Measurements from ENCODE around the gene LTBP1. TPM values are rescaled to one million over a fixed set of nuclear protein-coding genes. Genes with fewer than 3 reads are reported as not detected.

LTBP1 gene
- total RNA-seq, 2 experiments from 2014 or later: 0.14 to 0.31 TPM

DNA sequence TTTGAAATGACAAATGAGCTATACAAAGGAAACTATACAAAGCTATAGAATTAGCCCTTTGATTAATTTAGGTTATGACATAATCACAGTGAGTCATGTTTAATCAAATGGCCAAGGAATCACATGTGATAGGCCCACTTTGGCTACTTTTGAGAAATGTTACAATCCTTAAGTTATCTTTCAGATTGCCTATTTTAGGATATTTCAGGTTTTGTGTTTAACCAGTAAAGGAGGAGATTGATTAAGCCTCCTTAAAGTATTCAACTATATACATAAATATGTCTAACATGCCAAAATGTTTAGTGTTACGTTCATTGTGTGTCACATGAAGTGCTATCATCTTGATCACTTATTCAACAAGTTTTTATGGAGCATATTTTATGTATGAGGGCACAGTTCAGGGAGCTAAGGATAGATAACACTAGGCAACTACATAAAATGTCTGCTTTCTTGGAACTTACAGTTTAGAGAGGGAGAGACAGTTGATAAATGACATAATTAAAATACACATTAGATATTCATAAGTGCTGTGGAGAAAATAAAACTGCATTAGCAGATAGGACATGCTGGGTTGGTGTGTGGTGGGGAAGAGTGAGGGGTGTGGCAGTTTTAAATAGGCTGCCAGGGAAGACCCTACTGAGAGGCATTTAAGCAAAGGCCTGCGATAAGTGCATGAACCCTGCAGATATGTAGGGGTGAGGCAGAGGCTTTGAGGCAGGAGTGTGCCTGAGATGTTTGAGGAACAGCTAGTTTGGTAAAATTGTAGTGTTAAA, 77.2 kb downstream of the LTBP1 start:
- Mint-ChIP-seq H3K36me3 (no peaks in the 10 kb centered on the region), H3K4me3 (no peak overlapping the region), H3K4me1 (no peaks in the 10 kb centered on the region), H3K9me3 (no peaks in the 10 kb centered on the region), H3K27me3 (peaks cover 36% of the 10 kb centered on the region), H3K27ac (no peak overlapping the region)
- DNase-seq: no peak

DNA sequence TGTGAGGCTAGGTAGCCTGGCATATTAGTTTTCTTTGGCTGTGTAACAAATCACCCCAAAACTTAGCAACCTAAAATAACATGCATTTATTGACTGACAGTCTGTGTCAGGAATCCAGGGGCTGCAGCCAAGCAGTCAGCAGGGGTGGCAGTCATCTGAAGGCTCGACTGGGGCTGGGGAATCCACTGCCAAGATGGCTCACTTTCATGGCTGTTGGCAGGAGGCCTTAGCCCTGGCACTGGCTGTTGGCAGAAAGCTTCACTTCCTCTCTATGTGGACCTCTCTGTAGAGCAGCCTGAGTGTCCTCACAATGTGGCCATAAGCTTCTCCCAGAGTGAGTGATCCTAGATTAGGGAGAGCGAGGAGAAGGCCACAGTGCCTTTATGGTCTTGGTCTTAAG, 78.0 kb downstream of the LTBP1 start:
- H3K4me1 Mint-ChIP-seq: no peaks in the 10 kb centered on the region
- no peaks in the 10 kb centered on the region for H3K9me3 Mint-ChIP-seq
- no peaks in the 10 kb centered on the region for H3K36me3 Mint-ChIP-seq
- no peak for DNase-seq
- no peak overlapping the region for H3K27ac Mint-ChIP-seq
- peaks cover 36% of the 10 kb centered on the region for H3K27me3 Mint-ChIP-seq
- H3K4me3 Mint-ChIP-seq: no peak overlapping the region

DNA sequence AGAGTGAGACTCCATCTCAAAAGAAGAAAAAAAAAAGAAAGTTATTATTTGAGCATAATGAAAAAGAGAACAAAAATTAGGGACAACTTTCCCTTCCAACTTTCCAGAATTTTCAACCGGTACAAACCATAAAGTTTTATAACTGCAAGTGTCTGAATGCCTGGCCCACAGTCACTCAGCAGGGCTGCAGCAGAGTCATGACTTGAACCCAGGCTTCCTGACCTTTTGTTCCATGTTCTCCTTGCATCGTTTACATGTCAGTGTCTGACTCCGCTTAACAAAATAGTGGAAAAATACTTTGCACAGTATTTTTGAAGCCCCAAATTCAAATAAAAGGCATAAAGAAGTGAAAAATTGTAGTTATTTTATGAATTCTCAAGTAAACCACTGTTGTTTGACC, 82.7 kb downstream of the LTBP1 start:
- no peaks in the 10 kb centered on the region for H3K36me3 Mint-ChIP-seq
- H3K9me3 Mint-ChIP-seq: no peaks in the 10 kb centered on the region
- no peak for DNase-seq
- no peaks in the 10 kb centered on the region for H3K4me1 Mint-ChIP-seq
- no peak overlapping the region for H3K4me3 Mint-ChIP-seq
- no peaks in the 10 kb centered on the region for H3K27me3 Mint-ChIP-seq
- H3K27ac Mint-ChIP-seq: no peak overlapping the region

DNA sequence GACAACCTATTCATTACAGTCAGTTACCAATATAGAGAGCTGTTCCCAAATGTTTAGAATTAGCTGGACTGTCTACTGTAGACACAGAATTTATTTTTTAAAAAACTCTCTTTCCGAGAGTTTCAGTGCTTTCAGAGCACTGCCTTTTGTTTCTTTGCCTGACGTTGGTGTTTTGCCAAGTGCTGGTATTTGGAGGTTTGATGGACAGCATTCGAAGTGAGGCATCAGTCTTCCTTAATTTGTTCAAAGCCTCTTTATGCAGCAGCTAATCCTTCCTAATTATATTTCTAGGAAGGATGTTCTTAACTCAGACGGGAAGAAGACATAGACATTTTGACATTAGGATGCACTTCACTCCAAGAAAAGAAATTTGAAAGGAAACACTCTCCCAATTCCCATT, 83.2 kb downstream of the LTBP1 start:
- Mint-ChIP-seq H3K27me3 (no peaks in the 10 kb centered on the region), H3K4me3 (no peak overlapping the region), H3K36me3 (no peaks in the 10 kb centered on the region), H3K4me1 (no peaks in the 10 kb centered on the region), H3K9me3 (no peaks in the 10 kb centered on the region), H3K27ac (no peak overlapping the region)
- DNase-seq: no peak

DNA sequence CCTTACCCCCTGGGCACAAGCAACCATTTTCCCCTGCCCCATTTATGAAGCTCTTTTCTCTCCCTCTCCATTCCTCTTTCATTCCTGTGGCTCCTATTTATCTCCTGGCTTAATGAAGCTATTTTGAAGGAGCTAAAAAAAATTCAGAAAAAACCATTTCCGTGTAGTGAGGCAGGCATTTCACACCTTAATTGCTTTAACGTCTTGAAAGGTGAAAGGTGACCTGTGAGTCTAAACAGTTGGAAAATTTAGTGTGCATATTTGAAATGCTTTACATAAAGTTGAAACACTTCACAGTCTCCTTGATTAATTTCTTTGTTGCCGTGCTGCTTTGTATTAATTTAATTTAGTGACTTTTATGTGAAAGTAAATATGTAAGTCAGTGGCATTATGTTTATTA, 83.6 kb downstream of the LTBP1 start:
- no peaks in the 10 kb centered on the region for H3K9me3 Mint-ChIP-seq
- no peaks in the 10 kb centered on the region for H3K27me3 Mint-ChIP-seq

DNA sequence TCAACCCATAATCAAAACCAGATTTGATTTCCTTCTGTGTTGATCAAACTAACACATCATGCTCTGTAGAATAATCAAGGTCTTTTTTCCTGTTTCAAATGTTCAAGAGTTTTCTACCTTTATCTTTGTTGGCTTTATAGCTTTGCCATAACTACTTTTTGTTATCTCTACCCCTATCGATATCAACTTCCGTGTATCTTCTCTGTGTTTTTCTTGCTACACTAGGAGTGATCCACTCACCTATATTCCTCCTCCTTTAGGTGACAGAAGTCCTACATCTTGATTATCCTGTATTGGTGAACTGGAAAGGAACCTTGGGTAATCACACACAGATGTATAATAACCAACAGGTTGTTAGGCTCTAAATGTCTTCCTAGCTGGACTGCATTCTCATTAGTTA, 85.5 kb downstream of the LTBP1 start:
- no peaks in the 10 kb centered on the region for H3K36me3 Mint-ChIP-seq
- H3K27ac Mint-ChIP-seq: no peak overlapping the region
- H3K4me3 Mint-ChIP-seq: no peak overlapping the region
- H3K4me1 Mint-ChIP-seq: no peaks in the 10 kb centered on the region
- DNase-seq: no peak
- no peaks in the 10 kb centered on the region for H3K9me3 Mint-ChIP-seq
- no peaks in the 10 kb centered on the region for H3K27me3 Mint-ChIP-seq

More for the DNA sequence above, 83.6 kb downstream of the LTBP1 start:
- no peak overlapping the region for H3K27ac Mint-ChIP-seq
- H3K4me3 Mint-ChIP-seq: no peak overlapping the region
- H3K36me3 Mint-ChIP-seq: no peaks in the 10 kb centered on the region
- no peaks in the 10 kb centered on the region for H3K4me1 Mint-ChIP-seq
- DNase-seq: no peak

DNA sequence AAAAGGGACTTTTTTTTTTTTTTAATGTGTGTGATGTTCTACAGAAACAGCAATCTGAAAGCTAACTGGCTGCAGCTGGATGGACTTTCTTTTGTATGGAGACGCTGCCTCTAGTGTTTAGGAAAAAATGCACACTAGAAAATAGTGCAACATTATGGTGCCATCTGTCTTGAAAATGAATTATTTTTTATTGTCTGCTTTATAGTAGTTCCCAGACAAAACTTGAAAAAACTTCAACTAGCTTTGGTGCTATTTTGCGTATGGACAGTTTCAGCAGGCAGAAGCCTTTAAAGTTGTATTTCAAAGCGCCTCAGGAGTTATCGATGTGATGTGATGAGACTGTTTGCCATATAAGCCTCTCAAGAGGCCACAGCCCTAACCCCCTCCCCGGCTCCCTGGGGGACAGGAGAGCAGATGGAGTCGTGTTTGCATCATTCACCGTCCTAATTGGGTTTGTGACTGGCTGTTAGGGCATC, 86.9 kb downstream of the LTBP1 start:
- H3K4me3 Mint-ChIP-seq: no peak overlapping the region
- H3K27me3 Mint-ChIP-seq: no peaks in the 10 kb centered on the region
- H3K4me1 Mint-ChIP-seq: no peaks in the 10 kb centered on the region
- H3K27ac Mint-ChIP-seq: no peak overlapping the region
- DNase-seq: no peak
- H3K36me3 Mint-ChIP-seq: no peaks in the 10 kb centered on the region
- no peaks in the 10 kb centered on the region for H3K9me3 Mint-ChIP-seq

DNA sequence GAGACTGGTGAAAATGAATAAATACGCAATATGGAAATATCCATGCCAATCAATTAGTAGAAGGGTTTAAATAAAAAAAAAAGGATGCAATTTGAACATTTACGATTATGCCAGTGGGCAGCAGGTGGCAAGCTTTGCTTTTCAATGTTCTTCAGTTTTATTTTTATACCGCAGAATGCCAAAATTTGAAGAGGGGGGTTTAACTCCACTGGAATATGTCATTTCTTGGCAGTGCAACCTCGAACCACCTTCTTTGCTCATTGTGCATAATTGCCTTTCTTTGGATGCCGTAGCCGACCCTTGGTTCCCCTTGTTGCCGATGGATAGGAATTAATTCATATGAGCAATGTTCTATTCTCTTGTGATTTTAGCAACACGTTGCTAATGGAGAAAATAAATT, 88.0 kb downstream of the LTBP1 start:
- no peak overlapping the region for H3K27ac Mint-ChIP-seq
- peaks cover 3% of the 10 kb centered on the region for H3K27me3 Mint-ChIP-seq
- H3K36me3 Mint-ChIP-seq: no peaks in the 10 kb centered on the region
- no peaks in the 10 kb centered on the region for H3K4me1 Mint-ChIP-seq
- H3K9me3 Mint-ChIP-seq: no peaks in the 10 kb centered on the region
- DNase-seq: no peak
- H3K4me3 Mint-ChIP-seq: no peak overlapping the region

DNA sequence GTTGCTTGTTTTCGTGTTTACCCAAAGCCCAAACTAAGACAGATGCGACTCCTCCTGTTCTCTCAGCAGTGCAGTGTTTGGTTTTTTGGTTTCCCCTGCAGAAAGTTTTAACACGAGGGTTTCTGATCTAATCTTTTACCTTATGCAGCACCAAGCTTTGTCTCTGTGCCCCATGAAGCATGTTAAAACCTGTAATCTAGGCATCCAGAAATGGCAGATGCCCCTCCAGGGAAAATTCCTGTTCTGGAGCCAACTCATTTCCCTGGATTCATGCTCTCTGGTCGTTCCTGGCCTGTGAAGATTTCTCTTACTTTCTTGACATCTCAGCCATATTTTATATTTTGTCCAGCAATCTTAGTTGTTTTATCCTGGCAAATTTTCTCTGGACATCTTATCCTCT, 91.5 kb downstream of the LTBP1 start:
- H3K36me3 Mint-ChIP-seq: no peaks in the 10 kb centered on the region
- DNase-seq: no peak
- H3K4me1 Mint-ChIP-seq: no peaks in the 10 kb centered on the region
- H3K9me3 Mint-ChIP-seq: no peaks in the 10 kb centered on the region
- H3K27ac Mint-ChIP-seq: no peak overlapping the region
- H3K4me3 Mint-ChIP-seq: no peak overlapping the region
- H3K27me3 Mint-ChIP-seq: peaks cover 6% of the 10 kb centered on the region

DNA sequence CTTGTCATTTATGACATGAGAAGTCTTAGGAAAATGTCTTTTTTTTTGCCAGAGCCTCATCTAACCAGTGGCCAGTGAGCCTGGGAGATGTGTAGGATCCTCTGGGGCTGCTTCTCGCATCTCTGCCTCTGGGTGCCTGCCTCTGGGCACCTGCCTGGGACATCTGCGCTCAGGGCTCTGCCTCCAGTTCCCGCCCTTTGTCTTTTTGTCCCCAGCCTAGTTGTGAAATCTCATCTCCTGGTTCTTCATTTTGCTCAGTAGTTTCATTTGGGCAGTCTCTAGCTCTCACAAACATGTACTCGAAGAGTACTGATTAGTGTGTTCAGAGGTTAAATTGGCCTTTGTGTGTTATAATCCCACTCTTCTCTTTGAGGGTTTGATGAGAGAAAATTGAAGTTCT, 92.0 kb downstream of the LTBP1 start:
- Mint-ChIP-seq H3K27me3 (peaks cover 6% of the 10 kb centered on the region), H3K4me3 (no peak overlapping the region), H3K9me3 (no peaks in the 10 kb centered on the region), H3K27ac (no peak overlapping the region), H3K36me3 (no peaks in the 10 kb centered on the region), H3K4me1 (no peaks in the 10 kb centered on the region)
- DNase-seq: no peak

DNA sequence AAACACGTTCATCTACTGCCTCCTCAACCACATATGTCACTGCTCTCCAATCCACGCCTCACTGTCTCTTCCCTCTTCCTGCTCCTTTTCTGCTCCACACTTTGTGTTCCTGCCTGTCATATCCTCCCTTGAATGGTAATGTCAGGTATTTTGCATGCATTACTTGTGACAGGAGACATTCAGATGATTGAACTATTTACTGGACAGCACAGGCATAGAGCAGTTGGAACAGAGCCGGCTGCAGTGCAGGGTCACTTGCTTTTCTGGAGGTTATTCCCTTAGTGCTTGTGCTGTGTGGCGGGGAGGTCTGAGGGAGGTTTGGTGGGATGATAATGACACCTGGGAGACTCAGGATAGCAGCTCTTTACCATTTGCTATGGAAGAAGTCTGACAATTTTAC, 93.8 kb downstream of the LTBP1 start:
- H3K27ac Mint-ChIP-seq: no peak overlapping the region
- H3K4me1 Mint-ChIP-seq: no peaks in the 10 kb centered on the region
- DNase-seq: no peak
- no peaks in the 10 kb centered on the region for H3K36me3 Mint-ChIP-seq
- no peak overlapping the region for H3K4me3 Mint-ChIP-seq
- H3K9me3 Mint-ChIP-seq: peaks cover 2% of the 10 kb centered on the region
- H3K27me3 Mint-ChIP-seq: peaks cover 6% of the 10 kb centered on the region

DNA sequence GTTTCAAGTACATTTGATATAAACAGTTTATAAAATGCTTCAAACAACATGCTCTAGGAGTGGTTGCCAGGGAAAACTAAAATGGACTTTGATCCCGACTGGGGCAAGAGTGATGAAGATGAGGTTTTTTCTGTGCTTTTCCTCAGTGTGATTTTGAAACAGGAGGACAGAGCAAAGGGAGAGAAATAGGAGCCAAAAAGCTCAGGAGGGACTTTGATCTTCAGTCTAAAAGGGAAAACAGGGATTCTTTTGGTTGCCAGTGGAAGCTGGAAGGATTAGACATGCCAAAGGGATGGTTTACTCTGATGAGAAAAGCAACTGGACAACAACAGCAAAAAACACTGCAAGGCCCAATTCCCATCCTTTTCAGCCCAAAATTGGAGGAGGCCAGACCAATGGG, 95.5 kb downstream of the LTBP1 start:
- Mint-ChIP-seq H3K4me3 (no peak overlapping the region), H3K27me3 (peaks cover 6% of the 10 kb centered on the region), H3K4me1 (no peaks in the 10 kb centered on the region), H3K36me3 (no peaks in the 10 kb centered on the region), H3K9me3 (peaks cover 2% of the 10 kb centered on the region), H3K27ac (no peak overlapping the region)
- DNase-seq: no peak

DNA sequence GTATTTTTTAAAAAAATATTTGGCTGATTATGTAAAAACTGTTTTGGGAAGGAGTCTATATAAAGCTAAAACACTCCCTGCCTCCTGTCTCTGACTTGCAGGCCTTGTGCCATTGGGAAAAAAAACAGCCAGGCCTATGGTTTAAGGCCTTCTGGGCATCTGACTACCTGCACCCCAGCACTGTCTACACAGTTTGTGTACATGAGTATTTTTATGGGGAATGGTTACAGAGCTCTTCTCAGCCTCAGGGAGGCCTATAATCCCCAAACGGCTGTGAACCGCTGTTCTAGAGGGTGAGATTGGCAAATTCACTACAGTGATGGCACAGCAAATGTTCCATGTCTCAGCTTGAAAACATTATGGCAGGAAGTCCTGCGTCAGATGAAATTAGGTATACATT, 96.1 kb downstream of the LTBP1 start:
- Mint-ChIP-seq H3K4me3 (no peak overlapping the region), H3K9me3 (peaks cover 2% of the 10 kb centered on the region), H3K4me1 (no peaks in the 10 kb centered on the region), H3K27me3 (peaks cover 6% of the 10 kb centered on the region), H3K36me3 (no peaks in the 10 kb centered on the region), H3K27ac (no peak overlapping the region)
- no peak for DNase-seq

DNA sequence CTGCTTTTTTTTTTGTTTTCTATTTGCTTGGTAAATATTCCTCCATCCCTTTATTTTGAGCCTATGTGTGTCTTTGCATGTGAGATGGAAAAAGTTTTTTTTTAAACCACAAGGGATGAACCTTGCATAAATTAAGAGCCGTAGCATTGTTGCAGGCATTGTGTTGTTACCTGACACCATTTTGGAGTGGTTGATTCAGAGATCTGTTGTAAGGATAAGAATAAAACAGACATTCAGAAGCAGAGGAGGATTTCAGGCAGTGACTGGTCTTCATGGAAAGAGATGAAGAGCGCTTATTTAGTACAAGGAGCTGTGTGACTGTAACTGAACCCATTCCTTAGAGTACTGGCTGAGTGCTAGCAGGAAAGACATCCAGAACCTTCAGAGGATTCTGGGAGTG, 101.2 kb downstream of the LTBP1 start:
- Mint-ChIP-seq H3K36me3 (no peaks in the 10 kb centered on the region), H3K27ac (no peak overlapping the region), H3K9me3 (peaks cover 2% of the 10 kb centered on the region), H3K4me3 (no peak overlapping the region), H3K4me1 (no peaks in the 10 kb centered on the region), H3K27me3 (peaks cover 3% of the 10 kb centered on the region)
- no peak for DNase-seq

DNA sequence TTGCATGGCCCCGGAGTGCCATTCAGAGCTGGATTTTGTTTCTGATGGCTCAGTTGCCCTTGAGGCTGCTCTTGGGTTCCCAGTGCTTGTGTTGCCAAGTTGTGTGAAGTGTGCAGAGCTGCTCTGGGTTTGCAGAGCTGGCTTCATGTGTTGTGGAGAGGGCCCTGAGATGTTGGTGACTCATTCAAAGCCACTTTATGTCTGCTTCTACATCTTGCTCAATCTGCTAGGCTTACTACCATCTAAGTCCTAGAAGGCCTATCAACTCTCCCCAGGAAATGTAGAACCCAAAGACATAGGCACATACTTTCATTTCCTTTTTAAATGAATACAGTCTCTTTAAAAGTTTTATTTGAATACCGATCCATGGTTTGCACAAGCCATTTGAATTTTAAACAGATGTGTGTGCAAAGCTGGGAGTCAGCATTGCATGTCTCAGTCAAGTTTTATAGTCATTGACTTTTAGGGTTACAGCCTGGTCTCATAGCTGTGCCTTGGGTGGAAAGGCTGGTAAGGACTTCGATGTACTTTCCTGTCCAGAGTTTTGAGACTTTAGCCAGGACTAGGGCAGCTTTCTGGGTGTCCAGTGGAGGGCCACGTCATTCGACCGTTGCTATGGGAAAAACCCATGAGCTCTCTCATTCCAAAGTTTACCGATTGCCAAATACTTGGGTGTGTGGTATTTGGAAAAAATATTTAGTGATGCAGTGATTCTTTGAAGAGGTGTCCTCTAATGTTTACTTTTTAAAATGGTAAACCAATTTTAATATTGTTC, 105.0 kb downstream of the LTBP1 start:
- no peaks in the 10 kb centered on the region for H3K4me1 Mint-ChIP-seq
- H3K4me3 Mint-ChIP-seq: no peak overlapping the region
- no peaks in the 10 kb centered on the region for H3K36me3 Mint-ChIP-seq
- peaks cover 7% of the 10 kb centered on the region for H3K27me3 Mint-ChIP-seq
- no peaks in the 10 kb centered on the region for H3K9me3 Mint-ChIP-seq
- DNase-seq: no peak
- no peak overlapping the region for H3K27ac Mint-ChIP-seq

DNA sequence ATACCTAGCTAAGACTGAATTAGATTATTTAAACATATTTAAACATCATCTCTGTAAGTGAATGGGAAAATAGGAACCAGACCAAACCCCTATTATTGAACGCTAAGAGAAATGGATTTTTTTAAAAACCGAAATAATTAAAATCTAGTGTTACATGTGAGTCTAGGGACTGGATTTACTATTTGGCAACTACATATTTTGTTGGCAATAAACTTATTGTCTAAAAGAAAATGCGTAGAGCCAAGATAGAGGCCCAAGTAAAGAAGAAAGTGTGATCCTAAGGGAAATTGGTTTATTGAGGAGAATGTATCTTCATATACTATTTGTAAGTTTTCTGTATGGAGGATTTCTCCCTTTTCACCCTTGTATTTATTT, 105.6 kb downstream of the LTBP1 start:
- Mint-ChIP-seq H3K27ac (no peak overlapping the region), H3K36me3 (no peaks in the 10 kb centered on the region), H3K27me3 (peaks cover 7% of the 10 kb centered on the region), H3K4me1 (no peaks in the 10 kb centered on the region), H3K4me3 (no peak overlapping the region), H3K9me3 (no peaks in the 10 kb centered on the region)
- no peak for DNase-seq
